GM23338 (cell line): Measurements from ENCODE around the gene NOX5. TPM values are rescaled to one million over a fixed set of nuclear protein-coding genes. Genes with fewer than 3 reads are reported as not detected.

Experiments used
- ATAC-seq: fragments of 200-7000 bp; cut with Tn5 transposase; 3 replicates; pipeline ENCODE4 v1.9.1; 2020
- DNase-seq: peaks from one replicate; pipeline ENCODE4 v3.0.0-alpha.2; 2015; ENCODE audit warnings: low spot score
- H2AFZ ChIP-seq: fragments of 200-600 bp; sonication (generic); 2 replicates; pipeline ENCODE4 v1.8.0; 2016; ENCODE audit warnings: antibody characterized with exemption, mild to moderate bottlenecking, moderate library complexity
- H3F3A ChIP-seq: fragments of 200-600 bp; sonication (generic); replicated peaks from 2 replicates; pipeline ENCODE4 v1.8.0; 2017; ENCODE audit warnings: antibody characterized with exemption, mixed run types, low read depth
- H3K27ac ChIP-seq: fragments of 200-600 bp; sonication (generic); 2 replicates; pipeline ENCODE4 v1.6.1; 2016; ENCODE audit warnings: low read depth
- H3K27me3 ChIP-seq: fragments of 200-600 bp; sonication (generic); 2 replicates; pipeline ENCODE4 v1.8.0; 2016; ENCODE audit warnings: mild to moderate bottlenecking, mixed run types, moderate library complexity; ENCODE audit not compliant: insufficient read depth
- H3K36me3 ChIP-seq: fragments of 200-600 bp; sonication (generic); 2 replicates; pipeline ENCODE4 v1.8.0; 2016; ENCODE audit warnings: mild to moderate bottlenecking; ENCODE audit not compliant: insufficient read depth
- H3K4me1 ChIP-seq: fragments of 200-600 bp; sonication (generic); 2 replicates; pipeline ENCODE4 v1.8.0; 2016; ENCODE audit warnings: mild to moderate bottlenecking, moderate library complexity; ENCODE audit not compliant: insufficient read depth
- H3K4me2 ChIP-seq: fragments of 200-600 bp; sonication (generic); 2 replicates; pipeline ENCODE4 v1.7.1; 2017; ENCODE audit warnings: mixed run types
- H3K4me3 ChIP-seq: fragments of 200-600 bp; sonication (generic); 2 replicates; pipeline ENCODE4 v1.6.1; 2016; ENCODE audit warnings: mixed run types
- H3K79me2 ChIP-seq: fragments of 200-600 bp; sonication (generic); replicated peaks from 2 replicates; pipeline ENCODE4 v1.8.0; 2017; ENCODE audit warnings: mild to moderate bottlenecking; ENCODE audit not compliant: insufficient read depth
- H3K9me2 ChIP-seq: fragments of 200-600 bp; sonication (generic); 2 replicates; pipeline ENCODE4 v1.8.0; 2017; ENCODE audit not compliant: insufficient read depth
- H4K20me1 ChIP-seq: fragments of 200-600 bp; sonication (generic); replicated peaks from 2 replicates; pipeline ENCODE4 v1.8.0; 2017; ENCODE audit warnings: mild to moderate bottlenecking; ENCODE audit not compliant: insufficient read depth
- H3K27ac Mint-ChIP-seq: 2 replicates; pipeline ENCODE4 v1.8.0; 2020; ENCODE audit warnings: inconsistent platforms, mild to moderate bottlenecking, moderate library complexity, mixed read lengths
- H3K27me3 Mint-ChIP-seq: 3 replicates; pipeline ENCODE4 v1.8.0; 2022; ENCODE audit warnings: low read depth, mild to moderate bottlenecking, moderate library complexity, mixed read lengths, inconsistent platforms; ENCODE audit not compliant: insufficient read depth, poor library complexity
- H3K36me3 Mint-ChIP-seq: 3 replicates; pipeline ENCODE4 v1.8.0; 2021; ENCODE audit warnings: low read depth, mild to moderate bottlenecking, inconsistent platforms, moderate library complexity, mixed read lengths
- H3K4me1 Mint-ChIP-seq: 3 replicates; pipeline ENCODE4 v1.8.0; 2020; ENCODE audit warnings: mild to moderate bottlenecking, inconsistent platforms, mixed read lengths
- H3K4me3 Mint-ChIP-seq: 3 replicates; pipeline ENCODE4 v1.8.0; 2021; ENCODE audit warnings: moderate library complexity, mild to moderate bottlenecking, inconsistent platforms, mixed read lengths
- H3K9me3 Mint-ChIP-seq: 3 replicates; pipeline ENCODE4 v1.8.0; 2020; ENCODE audit warnings: moderate library complexity, mild to moderate bottlenecking, inconsistent platforms, mixed read lengths
- CTCF ChIP-seq, 2 experiments: fragments of 200-600 bp in 1 of 2; sonication (generic) in 1 of 2; conservative IDR thresholded peaks; 2 replicates each; pipeline versions ENCODE4 v1.5.1 to v1.6.1; 2016 to 2017; ENCODE audit warnings: antibody characterized with exemption in 2 of 2, low read depth in 2 of 2, mild to moderate bottlenecking in 2 of 2, moderate library complexity in 1 of 2
- EZH2 ChIP-seq: fragments of 200-600 bp; sonication (generic); IDR thresholded peaks from one replicate; pipeline ENCODE4 v1.8.0; 2017; ENCODE audit warnings: antibody characterized with exemption, mild to moderate bottlenecking, low read depth; ENCODE audit not compliant: unreplicated experiment
- EZH2phosphoT487 ChIP-seq: fragments of 200-600 bp; sonication (generic); IDR thresholded peaks from one replicate; pipeline ENCODE4 v1.8.1; 2018; ENCODE audit warnings: antibody characterized with exemption; ENCODE audit not compliant: unreplicated experiment
- ZNF462 ChIP-seq: fragments of 250-450 bp; sonication (Bioruptor Pico); IDR thresholded peaks from 2 replicates; pipeline ENCODE4 v1.5.0; 2020; ENCODE audit warnings: mild to moderate bottlenecking, moderate library complexity
- polyA plus RNA-seq: library from polyadenylated mRNA; unstranded; fragments of >200 nt; fragmentation: Nextera tagmentation; extraction: Ambion mirVana; gene quantifications from 2 replicates; pipeline ENCODE4 v1.2.1, GENCODE V29; 2016
- total RNA-seq: library from RNA; depleted of rRNA; stranded (reverse); fragments of >200 nt; shearing (Covaris generic); gene quantifications from 2 replicates; pipeline ENCODE4 v1.2.3, GENCODE V29; 2014
- TF ChIP-seq, protein P1 (sequence below): IDR thresholded peaks from one replicate; pipeline ENCODE4 v1.6.1; 2018; ENCODE audit warnings: antibody characterized with exemption; ENCODE audit not compliant: unreplicated experiment

Gene NOX5
- total and polyA plus RNA-seq, 2 experiments from 2014 or later = 0.03 TPM; not detected in 1

GRCh38 chr15:69037977-69038376, 23.5 kb downstream of the NOX5 start:
- H3K27me3 ChIP-seq = no peaks in the 10 kb centered on the region

GRCh38 chr15:69038508-69038907, 24.0 kb downstream of the NOX5 start:
- no peaks in the 10 kb centered on the region for H3K9me3 Mint-ChIP-seq
- Histone ChIP-seq H3K4me2 (no peak overlapping the region), H3K4me1 (no peaks in the 10 kb centered on the region), H3K36me3 (no peaks in the 10 kb centered on the region), H3K27me3 (no peaks in the 10 kb centered on the region), H3K79me2 (no peaks in the 10 kb centered on the region), H3K4me3 (no peak overlapping the region), H4K20me1 (no peaks in the 10 kb centered on the region), H2AFZ (no peak overlapping the region), H3K27ac (no peak overlapping the region), H3K9me2 (0 out of 2 replicates have a peak, but pooled peaks cover 4% of the 10 kb centered on the region), H3F3A (no peaks in the 10 kb centered on the region)
- peaks cover 7% of the 10 kb centered on the region for H3K27me3 Mint-ChIP-seq
- DNase-seq = no peak
- H3K4me1 Mint-ChIP-seq = no peaks in the 10 kb centered on the region
- H3K36me3 Mint-ChIP-seq = no peaks in the 10 kb centered on the region
- H3K4me3 Mint-ChIP-seq = no peak overlapping the region
- H3K27ac Mint-ChIP-seq = no peak overlapping the region
- no peak for ATAC-seq
- TF ChIP-seq EZH2phosphoT487 (no peak), ZNF462 (no peak), EZH2 (no peak)

More at GRCh38 chr15:69037977-69038376, 23.5 kb downstream of the NOX5 start:
- no peak for TF ChIP-seq CTCF (conservative IDR thresholded peaks at IDR 0.05; ENCODE audit: low read depth in 2 of 2)
- TF ChIP-seq, protein P1, sequence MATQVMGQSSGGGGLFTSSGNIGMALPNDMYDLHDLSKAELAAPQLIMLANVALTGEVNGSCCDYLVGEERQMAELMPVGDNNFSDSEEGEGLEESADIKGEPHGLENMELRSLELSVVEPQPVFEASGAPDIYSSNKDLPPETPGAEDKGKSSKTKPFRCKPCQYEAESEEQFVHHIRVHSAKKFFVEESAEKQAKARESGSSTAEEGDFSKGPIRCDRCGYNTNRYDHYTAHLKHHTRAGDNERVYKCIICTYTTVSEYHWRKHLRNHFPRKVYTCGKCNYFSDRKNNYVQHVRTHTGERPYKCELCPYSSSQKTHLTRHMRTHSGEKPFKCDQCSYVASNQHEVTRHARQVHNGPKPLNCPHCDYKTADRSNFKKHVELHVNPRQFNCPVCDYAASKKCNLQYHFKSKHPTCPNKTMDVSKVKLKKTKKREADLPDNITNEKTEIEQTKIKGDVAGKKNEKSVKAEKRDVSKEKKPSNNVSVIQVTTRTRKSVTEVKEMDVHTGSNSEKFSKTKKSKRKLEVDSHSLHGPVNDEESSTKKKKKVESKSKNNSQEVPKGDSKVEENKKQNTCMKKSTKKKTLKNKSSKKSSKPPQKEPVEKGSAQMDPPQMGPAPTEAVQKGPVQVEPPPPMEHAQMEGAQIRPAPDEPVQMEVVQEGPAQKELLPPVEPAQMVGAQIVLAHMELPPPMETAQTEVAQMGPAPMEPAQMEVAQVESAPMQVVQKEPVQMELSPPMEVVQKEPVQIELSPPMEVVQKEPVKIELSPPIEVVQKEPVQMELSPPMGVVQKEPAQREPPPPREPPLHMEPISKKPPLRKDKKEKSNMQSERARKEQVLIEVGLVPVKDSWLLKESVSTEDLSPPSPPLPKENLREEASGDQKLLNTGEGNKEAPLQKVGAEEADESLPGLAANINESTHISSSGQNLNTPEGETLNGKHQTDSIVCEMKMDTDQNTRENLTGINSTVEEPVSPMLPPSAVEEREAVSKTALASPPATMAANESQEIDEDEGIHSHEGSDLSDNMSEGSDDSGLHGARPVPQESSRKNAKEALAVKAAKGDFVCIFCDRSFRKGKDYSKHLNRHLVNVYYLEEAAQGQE = no peak
- Histone ChIP-seq H3K4me1 (no peaks in the 10 kb centered on the region), H3K79me2 (no peaks in the 10 kb centered on the region), H3K4me3 (no peak overlapping the region), H3K27ac (no peak overlapping the region), H2AFZ (no peak overlapping the region), H3F3A (no peaks in the 10 kb centered on the region), H3K36me3 (no peaks in the 10 kb centered on the region), H3K9me2 (0 out of 2 replicates have a peak, but pooled peaks cover 4% of the 10 kb centered on the region), H3K4me2 (no peak overlapping the region), H4K20me1 (no peaks in the 10 kb centered on the region)
- H3K4me3 Mint-ChIP-seq = no peak overlapping the region
- H3K27ac Mint-ChIP-seq = no peak overlapping the region
- H3K27me3 Mint-ChIP-seq = peaks cover 7% of the 10 kb centered on the region
- no peak for DNase-seq
- H3K36me3 Mint-ChIP-seq = no peaks in the 10 kb centered on the region
- no peaks in the 10 kb centered on the region for H3K9me3 Mint-ChIP-seq
- ATAC-seq = no peak
- no peaks in the 10 kb centered on the region for H3K4me1 Mint-ChIP-seq
